ENCODE measurements around the gene KLF16. TPM values are rescaled to one million over a fixed set of nuclear protein-coding genes. Genes with fewer than 3 reads are reported as not detected.

Gene KLF16
- total RNA-seq, 2 experiments from 2014 or later = 26.5 to 29.8 TPM

- DNase-seq = no peak
- Mint-ChIP-seq H3K36me3 (ENCODE audit: low read depth) (peaks cover 3% of the 10 kb centered on the region), H3K4me1 (ENCODE audit: low read depth) (peaks cover 7% of the 10 kb centered on the region), H3K27ac (no peak overlapping the region), H3K27me3 (ENCODE audit: low read depth) (no peaks in the 10 kb centered on the region), H3K4me3 (no peak overlapping the region), H3K9me3 (ENCODE audit: insufficient read depth) (no peaks in the 10 kb centered on the region)
- POLR2A ChIA-PET = no interaction called here
- ATAC-seq = no peak
- CTCF ChIA-PET = no interaction called here
These were observed 57.0 kb downstream of the KLF16 start for GRCh38 chr19:1806184-1807029.

- Mint-ChIP-seq H3K4me3 (no peak overlapping the region), H3K36me3 (ENCODE audit: low read depth) (peaks cover 3% of the 10 kb centered on the region), H3K27me3 (ENCODE audit: low read depth) (no peaks in the 10 kb centered on the region), H3K27ac (no peak overlapping the region), H3K4me1 (ENCODE audit: low read depth) (no peaks in the 10 kb centered on the region), H3K9me3 (ENCODE audit: insufficient read depth) (no peaks in the 10 kb centered on the region)
- ATAC-seq (no peak), DNase-seq (no peak)
- ChIA-PET POLR2A (no interaction called here), CTCF (no interaction called here)
These were observed 57.8 kb downstream of the KLF16 start for GRCh38 chr19:1805401-1806183.

GRCh38 chr19:1804858-1805257 lies 58.5 kb downstream of the KLF16 start:
- H3K9me3 Mint-ChIP-seq (ENCODE audit: insufficient read depth) = no peaks in the 10 kb centered on the region
- ATAC-seq = no peak
- CTCF ChIA-PET = no interaction called here
- H3K27me3 Mint-ChIP-seq (ENCODE audit: low read depth) = no peaks in the 10 kb centered on the region
- H3K4me3 Mint-ChIP-seq = no peak overlapping the region
- H3K4me1 Mint-ChIP-seq (ENCODE audit: low read depth) = no peaks in the 10 kb centered on the region
- H3K27ac Mint-ChIP-seq = no peak overlapping the region
- peaks cover 6% of the 10 kb centered on the region for H3K36me3 Mint-ChIP-seq (ENCODE audit: low read depth)
- POLR2A ChIA-PET = no interaction called here
- DNase-seq = no peak

Small RNAs within 50 kb of the gene (microRNA-seq; reads per million reads assigned to microRNA genes)
- 5.7 reads per million, percentile 7 among the genes with 10 or more reads in this experiment for gene MIR1909

Other genes with a start within 250 kb of the KLF16 start
- gene TCF3, start 211.0 kb downstream of the KLF16 start, total RNA-seq = 100 to 1,000 TPM; 130 to 137 TPM
- gene ONECUT3, start 110.1 kb downstream of the KLF16 start, total RNA-seq = not detected
- 10 to 100 TPM; 20.2 to 27.8 TPM for gene ATP8B3, start 51.3 kb downstream of the KLF16 start, total RNA-seq
- 10 to 100 TPM; 47.9 to 52.9 TPM for gene REXO1, start 15.1 kb downstream of the KLF16 start, total RNA-seq
- gene ABHD17A, start 21.9 kb upstream of the KLF16 start, total RNA-seq = 100 to 1,000 TPM; 181 to 196 TPM
- 10 to 100 TPM in 1 of 2 experiments, 1 to 10 TPM in 1; 9.9 to 11.0 TPM for gene ADAT3, start 41.8 kb upstream of the KLF16 start, total RNA-seq
- gene SCAMP4, start 41.8 kb upstream of the KLF16 start, total RNA-seq = 10 to 100 TPM; 29.9 to 37.2 TPM
- 100 to 1,000 TPM; 103 to 105 TPM for gene CSNK1G2, start 77.6 kb upstream of the KLF16 start, total RNA-seq
- gene BTBD2, start 152.1 kb upstream of the KLF16 start, total RNA-seq = 10 to 100 TPM; 48.2 to 53.4 TPM
- gene MKNK2, start 187.7 kb upstream of the KLF16 start, total RNA-seq = 100 to 1,000 TPM; 332 to 348 TPM
- gene MOB3A, start 232.7 kb upstream of the KLF16 start, total RNA-seq = 100 to 1,000 TPM; 235 to 240 TPM
- gene IZUMO4, start 233.3 kb upstream of the KLF16 start, total RNA-seq = 1 to 10 TPM; 8.7 to 9.5 TPM